Neural cell (in vitro differentiated cells): ENCODE results near the gene DPF3. TPM values are rescaled to one million over a fixed set of nuclear protein-coding genes. Genes with fewer than 3 reads are reported as not detected.

ENCODE experiments used
- H2AFZ ChIP-seq: fragments of 200-600, 300-800 bp; sonication (generic), shearing (Covaris generic); 2 replicates; pipeline ENCODE4 v1.6.0; 2014; ENCODE audit warnings: low read depth, mild to moderate bottlenecking, antibody characterized with exemption, low read length, moderate library complexity
- H3F3A ChIP-seq: fragments of 200-600 bp; shearing (Covaris generic); 2 replicates; pipeline ENCODE4 v1.6.1; 2016; ENCODE audit warnings: mild to moderate bottlenecking, moderate library complexity, mixed read lengths, antibody characterized with exemption, low read length; ENCODE audit not compliant: insufficient read depth, poor library complexity, severe bottlenecking
- H3K27ac ChIP-seq: fragments of 200-600, 300-800 bp; sonication (generic), shearing (Covaris generic); 2 replicates; pipeline ENCODE4 v1.5.1; 2014; ENCODE audit warnings: mild to moderate bottlenecking, low read length, moderate library complexity
- H3K27me3 ChIP-seq: fragments of 300-800, 200-600 bp; sonication (generic), shearing (Covaris generic); 2 replicates; pipeline ENCODE4 v1.6.0; 2014; ENCODE audit warnings: mild to moderate bottlenecking, low read depth, low read length, moderate library complexity; ENCODE audit not compliant: insufficient read depth
- H3K36me3 ChIP-seq: fragments of 300-800, 200-600 bp; sonication (generic), shearing (Covaris generic); 2 replicates; pipeline ENCODE4 v1.5.1; 2014; ENCODE audit warnings: mild to moderate bottlenecking, antibody characterized with exemption, low read length, moderate library complexity; ENCODE audit not compliant: insufficient read depth
- H3K4me2 ChIP-seq: fragments of 300-800, 200-600 bp; sonication (generic), shearing (Covaris generic); 2 replicates; pipeline ENCODE4 v1.6.0; 2014; ENCODE audit warnings: mild to moderate bottlenecking, low read length
- H3K4me3 ChIP-seq: fragments of 300-800, 200-600 bp; sonication (generic), shearing (Covaris generic); 2 replicates; pipeline ENCODE4 v1.5.1; 2014; ENCODE audit warnings: mild to moderate bottlenecking, low read length, moderate library complexity
- H3K79me2 ChIP-seq: fragments of 200-600 bp; shearing (Covaris generic); replicated peaks from 2 replicates; pipeline ENCODE4 v1.6.0; 2014; ENCODE audit warnings: mild to moderate bottlenecking, low read length, moderate library complexity; ENCODE audit not compliant: insufficient read depth
- H3K9ac ChIP-seq: fragments of 300-800, 200-600 bp; sonication (generic), shearing (Covaris generic); 2 replicates; pipeline ENCODE4 v1.6.1; 2016; ENCODE audit warnings: mild to moderate bottlenecking, low read length, mixed read lengths
- H3K9me2 ChIP-seq: fragments of 200-600 bp; shearing (Covaris generic); 2 replicates; pipeline ENCODE4 v1.6.1; 2016; ENCODE audit warnings: mild to moderate bottlenecking, low read length, mixed read lengths; ENCODE audit not compliant: insufficient read depth
- H3K9me3 ChIP-seq: fragments of 200-600, 300-800 bp; sonication (generic), shearing (Covaris generic); 2 replicates; pipeline ENCODE4 v1.6.1; 2016; ENCODE audit warnings: mild to moderate bottlenecking, mixed run types, low read length, moderate library complexity, mixed read lengths
- H4K20me1 ChIP-seq: fragments of 200-600 bp; shearing (Covaris generic); 2 replicates; pipeline ENCODE4 v1.6.1; 2016; ENCODE audit warnings: mild to moderate bottlenecking, mixed run types; ENCODE audit not compliant: insufficient read depth
- CTCF ChIP-seq: fragments of 450-650 bp; IDR thresholded peaks from 2 replicates; pipeline ENCODE4 v1.5.1; 2014; ENCODE audit warnings: antibody characterized with exemption, mild to moderate bottlenecking, moderate library complexity; ENCODE audit not compliant: poor library complexity, severe bottlenecking
- EP300 ChIP-seq: fragments of 450-650 bp; conservative IDR thresholded peaks from 2 replicates; pipeline ENCODE4 v1.6.1; 2014; ENCODE audit warnings: antibody characterized with exemption, mild to moderate bottlenecking, moderate library complexity; ENCODE audit not compliant: poor library complexity, severe bottlenecking
- EZH2 ChIP-seq: fragments of 200-600, 300-800 bp; shearing (Covaris generic), sonication (generic); IDR thresholded peaks from 2 replicates; pipeline ENCODE4 v1.6.1; 2014; ENCODE audit warnings: antibody characterized with exemption, low read length, borderline replicate concordance, mild to moderate bottlenecking; ENCODE audit not compliant: insufficient read depth, poor library complexity, severe bottlenecking
- MXI1 ChIP-seq: fragments of 450-650 bp; conservative IDR thresholded peaks from 2 replicates; pipeline ENCODE4 v1.6.1; 2014; ENCODE audit warnings: antibody characterized with exemption, mild to moderate bottlenecking; ENCODE audit not compliant: poor library complexity, severe bottlenecking
- POLR2AphosphoS5 ChIP-seq: IDR thresholded peaks from 2 replicates; pipeline ENCODE4 v1.6.1; 2012
- RAD21 ChIP-seq: fragments of 450-650 bp; conservative IDR thresholded peaks from 2 replicates; pipeline ENCODE4 v1.6.1; 2014; ENCODE audit warnings: antibody characterized with exemption, mild to moderate bottlenecking, moderate library complexity
- REST ChIP-seq: IDR thresholded peaks from 2 replicates; pipeline ENCODE4 v1.6.1; 2012; ENCODE audit warnings: borderline replicate concordance
- SMC3 ChIP-seq: fragments of 450-650 bp; conservative IDR thresholded peaks from 2 replicates; pipeline ENCODE4 v1.6.1; 2014; ENCODE audit warnings: antibody characterized with exemption, mild to moderate bottlenecking, moderate library complexity; ENCODE audit not compliant: poor library complexity
- TAF1 ChIP-seq: IDR thresholded peaks from 2 replicates; pipeline ENCODE4 v1.6.1; 2012; ENCODE audit warnings: low read depth
- polyA plus RNA-seq: library from polyadenylated mRNA; depleted of rRNA; stranded (reverse); fragments of >200 nt; gene quantifications from 2 replicates; pipeline ENCODE4 v1.2.3, GENCODE V29; 2014

Gene DPF3
- polyA plus RNA-seq, 1 donor from 2014 or later: 2.9 TPM

- no peaks in the 10 kb centered on the region for H4K20me1 ChIP-seq
- no peak overlapping the region for H3K4me3 ChIP-seq
- H3K9me3 ChIP-seq: no peaks in the 10 kb centered on the region
Measured at GRCh38 chr14:72869407-72870329, 24.2 kb downstream of the DPF3 start.

More at GRCh38 chr14:72869407-72870329, 24.2 kb downstream of the DPF3 start:
- Histone ChIP-seq H2AFZ (no peak overlapping the region), H3K9ac (no peak overlapping the region), H3K79me2 (no peaks in the 10 kb centered on the region), H3K4me2 (no peak overlapping the region), H3K9me2 (no peaks in the 10 kb centered on the region), H3K27ac (no peak overlapping the region), H3K36me3 (no peaks in the 10 kb centered on the region), H3K27me3 (no peaks in the 10 kb centered on the region), H3F3A (no peaks in the 10 kb centered on the region)
- TF ChIP-seq POLR2AphosphoS5 (no peak), TAF1 (no peak), CTCF (no peak), SMC3 (no peak), EZH2 (no peak), MXI1 (no peak), REST (no peak), RAD21 (no peak), EP300 (no peak)
